ENCODE data around the gene GFY.

Gene GFY, protein sequence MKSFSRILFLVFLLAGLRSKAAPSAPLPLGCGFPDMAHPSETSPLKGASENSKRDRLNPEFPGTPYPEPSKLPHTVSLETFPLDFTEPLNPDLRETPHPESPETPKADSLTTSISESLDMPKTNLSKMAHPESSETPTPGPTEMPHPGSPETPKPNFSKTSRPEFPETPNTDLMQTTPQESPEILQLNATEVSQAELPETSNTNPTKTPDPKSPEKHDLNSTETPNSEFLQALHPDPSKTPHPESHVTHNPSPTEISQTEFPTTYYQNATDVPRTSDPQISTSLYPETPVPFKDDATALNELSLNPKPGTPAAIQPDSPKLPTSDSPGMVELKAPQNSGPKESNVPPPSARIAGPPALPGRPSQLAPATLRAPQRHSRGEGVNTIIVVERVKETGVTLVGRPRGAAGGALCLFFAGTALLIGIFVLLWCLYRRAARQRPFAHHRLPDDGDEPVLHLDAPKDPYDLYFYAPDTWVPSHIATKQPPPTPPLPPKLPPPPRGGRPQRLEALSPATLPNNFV

DNA sequence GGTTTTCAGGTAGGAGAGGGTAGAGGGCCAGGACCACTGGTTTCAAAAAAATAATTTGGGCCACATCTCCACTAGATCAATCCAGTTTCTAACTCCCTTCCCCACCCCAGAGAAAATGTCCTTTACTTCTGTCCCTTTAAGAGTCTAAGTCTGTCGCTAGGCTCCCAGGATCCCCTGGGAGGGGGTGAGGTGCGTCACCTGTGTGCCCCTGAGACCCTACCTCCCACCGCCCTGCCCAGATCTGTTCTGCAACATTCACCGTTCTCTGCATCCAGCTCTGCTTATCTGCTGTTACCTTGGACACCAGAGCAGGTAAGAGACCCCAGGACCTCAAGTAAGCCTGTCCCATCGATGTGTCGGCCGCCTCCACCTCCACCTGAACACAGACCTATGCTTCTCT lies at the start of gene GFY:
Gene GFY, plus strand, starts transcription at position 211 of the 400 bp plus-strand sequence. CDS start 1,043 bp downstream, outside the sequence.
- DNase-seq = no peak

DNA sequence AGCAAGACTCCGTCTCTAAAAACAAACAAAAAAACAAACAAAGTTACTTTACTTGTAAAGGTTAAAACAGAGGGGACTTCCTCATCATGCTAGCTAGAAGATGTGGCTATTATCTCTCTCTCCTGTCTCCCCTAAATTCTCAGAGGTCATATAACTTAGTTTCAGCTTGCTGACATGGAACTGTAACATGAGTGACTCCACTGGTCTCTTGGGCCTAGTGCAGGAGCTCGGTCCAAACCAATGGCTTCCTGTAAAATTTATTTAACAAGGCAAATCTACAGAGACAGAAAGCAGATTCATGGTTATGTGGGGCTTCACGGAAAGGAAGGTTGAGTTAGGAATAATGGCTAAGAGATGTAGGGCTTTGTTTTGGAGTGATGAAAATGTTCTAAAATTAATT lies 46.7 kb upstream of the GFY start:
- DNase-seq = no peak

DNA sequence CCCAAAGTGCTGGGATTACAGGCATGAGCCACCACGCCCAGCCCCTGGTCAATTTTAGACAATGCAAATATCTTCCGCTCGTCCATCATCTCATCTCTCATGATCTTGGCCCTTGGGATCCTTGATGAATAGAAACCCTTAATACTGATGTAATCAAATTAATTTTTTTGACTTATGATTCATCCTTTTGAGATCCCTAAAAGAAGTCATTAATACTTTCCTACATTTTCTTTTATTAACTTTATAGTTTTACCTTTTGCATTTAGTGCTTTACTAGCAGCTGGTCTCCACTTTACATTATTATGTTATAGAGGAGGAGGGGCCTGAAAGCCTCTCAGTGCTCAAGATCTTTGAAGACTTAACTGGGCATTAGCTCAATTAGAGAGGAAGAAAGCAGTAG lies 44.8 kb upstream of the GFY start:
- DNase-seq = no peak

DNA sequence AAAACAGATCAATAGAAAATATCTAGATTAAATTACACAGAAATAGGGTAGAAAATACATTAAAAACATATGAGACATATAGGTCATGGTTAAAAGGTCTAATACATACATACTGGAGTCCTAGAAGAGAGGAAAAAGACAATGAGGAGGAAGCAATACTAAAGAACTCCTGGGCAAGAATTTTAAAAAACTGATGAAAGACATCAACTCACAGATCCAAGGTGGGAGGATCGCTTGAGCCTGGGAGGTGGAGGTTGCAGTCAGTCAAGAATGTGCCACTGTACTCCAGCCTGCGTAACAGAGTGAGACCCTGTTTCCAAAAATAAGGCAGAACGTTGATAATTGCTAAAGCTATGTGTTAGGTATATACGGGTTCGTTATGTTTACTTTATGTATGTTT lies 42.5 kb upstream of the GFY start:
- DNase-seq = no peak

DNA sequence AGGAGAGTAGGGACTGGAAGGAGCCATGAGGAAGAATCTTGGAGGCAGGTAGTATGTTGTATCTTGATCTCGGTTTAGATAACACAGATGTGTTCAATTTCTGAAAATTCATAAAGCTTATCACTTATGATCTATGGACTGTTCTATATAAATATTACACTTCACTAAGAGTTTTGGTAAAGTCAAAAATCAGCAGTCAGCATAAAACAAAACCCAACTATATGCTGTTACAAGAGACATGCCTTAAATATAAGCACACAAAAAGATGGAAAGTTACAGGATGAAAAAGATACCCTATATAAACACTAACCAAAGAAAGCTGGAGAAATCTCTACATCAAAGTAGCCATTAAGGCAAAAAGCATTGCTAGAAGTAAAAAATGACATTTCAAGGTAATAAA lies 41.6 kb upstream of the GFY start:
- no peak for DNase-seq

DNA sequence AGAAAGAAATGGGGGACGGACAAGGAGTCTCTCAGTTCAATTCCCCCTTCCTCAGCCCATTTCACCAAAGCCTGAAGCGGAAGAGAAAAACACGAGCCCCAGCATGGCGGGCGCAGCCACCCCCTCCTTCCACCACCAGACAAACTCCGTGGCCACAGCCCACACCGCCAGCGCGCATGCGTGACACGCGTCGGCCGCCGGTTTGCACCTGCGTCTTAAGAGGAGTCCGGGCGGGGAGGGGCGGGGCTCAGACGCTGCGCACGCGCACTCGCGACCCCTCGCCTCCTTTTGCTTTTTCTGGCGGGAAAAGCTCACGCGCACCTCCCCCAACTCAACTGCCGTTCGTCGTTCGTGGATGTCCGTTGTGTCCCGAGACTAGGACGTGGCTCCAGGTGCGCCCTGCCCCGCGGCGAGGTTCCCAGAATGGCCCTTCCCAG lies 37.2 kb upstream of the GFY start, which contains the start of gene KASH5:
Gene KASH5, plus strand, starts transcription at position 314 of the 437 bp plus-strand sequence. CDS start 2,635 bp downstream, outside the sequence.
- DNase-seq = no peak

DNA sequence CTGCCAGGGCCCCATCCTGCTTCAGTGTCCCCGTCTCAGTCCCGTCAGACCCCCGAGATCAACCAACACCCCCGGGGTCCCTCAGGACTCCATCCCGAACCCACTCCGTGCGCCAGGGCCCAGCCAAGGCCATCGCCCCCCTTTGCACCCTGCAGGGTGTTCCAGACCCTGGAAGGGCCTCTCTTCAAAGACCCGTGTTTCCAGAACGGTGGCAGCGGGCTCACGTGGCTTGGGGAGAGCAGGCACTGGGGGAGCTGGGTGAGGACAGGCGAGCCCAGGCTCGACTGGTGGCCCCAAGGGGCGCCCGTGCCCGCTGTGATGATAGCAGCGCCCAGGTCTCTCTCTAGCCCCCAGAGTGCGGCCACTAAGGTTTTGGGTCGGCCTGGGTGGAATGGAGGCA lies 35.8 kb upstream of the GFY start:
- no peak for DNase-seq

DNA sequence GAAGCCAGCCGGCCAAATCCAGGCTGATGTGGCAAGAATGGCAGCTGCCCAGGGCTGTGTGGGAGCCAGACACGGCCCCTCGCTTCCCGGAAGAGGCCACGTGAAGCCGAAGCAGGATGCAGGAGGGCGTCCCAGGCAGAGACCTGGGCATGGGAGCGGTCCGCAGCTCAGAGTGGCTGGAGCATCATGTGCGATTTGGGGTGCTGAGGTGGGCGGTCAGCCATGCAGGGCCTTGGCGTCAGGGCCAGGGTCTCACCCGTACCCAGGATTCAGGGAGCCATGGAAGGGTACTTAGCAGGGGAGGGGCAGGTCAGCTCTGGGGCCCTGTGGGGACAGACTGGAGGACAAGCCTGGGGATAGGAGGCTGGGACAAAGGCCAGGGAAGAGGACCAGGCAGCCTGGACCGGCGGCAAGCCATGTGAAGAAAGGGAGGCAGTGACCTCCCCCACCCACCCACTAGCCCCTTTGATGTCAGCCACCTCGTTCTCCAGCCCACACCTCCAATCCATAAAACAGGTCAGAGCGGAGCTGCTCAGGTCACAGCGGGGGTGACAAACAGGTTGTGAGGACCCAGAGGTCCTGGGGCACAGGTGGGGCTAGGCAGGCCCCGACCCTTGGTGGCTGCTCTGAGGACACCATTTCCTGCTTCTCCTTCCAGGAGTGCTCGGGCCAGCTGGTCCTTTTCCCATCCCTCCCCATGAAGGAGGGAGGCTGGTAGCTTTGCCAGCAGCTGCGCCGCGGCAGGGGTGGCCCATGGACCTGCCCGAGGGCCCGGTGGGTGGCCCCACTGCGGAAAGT lies 34.9 kb upstream of the GFY start:
- DNase-seq = no peak

DNA sequence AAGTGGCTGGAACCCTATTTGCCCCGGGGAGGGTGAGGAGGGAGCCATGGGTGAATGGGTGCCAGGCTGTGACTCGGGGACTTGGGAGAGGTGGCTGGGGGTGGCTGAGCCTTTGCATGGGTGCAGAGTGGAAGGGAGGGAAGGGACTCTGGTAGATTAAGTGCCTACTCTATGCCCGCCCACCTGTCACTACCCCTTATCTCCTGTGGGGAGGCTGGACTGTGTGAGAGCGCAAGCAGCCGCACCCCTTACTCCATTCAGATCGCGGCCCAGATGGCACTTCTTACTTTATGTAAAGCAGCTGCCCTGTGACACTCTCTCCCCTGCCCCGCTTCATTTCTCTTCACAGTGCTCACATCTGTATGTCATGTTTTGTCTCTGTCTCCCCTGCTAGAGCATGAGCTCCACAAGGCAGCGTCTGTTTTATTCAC lies 34.2 kb upstream of the GFY start:
- DNase-seq = no peak

DNA sequence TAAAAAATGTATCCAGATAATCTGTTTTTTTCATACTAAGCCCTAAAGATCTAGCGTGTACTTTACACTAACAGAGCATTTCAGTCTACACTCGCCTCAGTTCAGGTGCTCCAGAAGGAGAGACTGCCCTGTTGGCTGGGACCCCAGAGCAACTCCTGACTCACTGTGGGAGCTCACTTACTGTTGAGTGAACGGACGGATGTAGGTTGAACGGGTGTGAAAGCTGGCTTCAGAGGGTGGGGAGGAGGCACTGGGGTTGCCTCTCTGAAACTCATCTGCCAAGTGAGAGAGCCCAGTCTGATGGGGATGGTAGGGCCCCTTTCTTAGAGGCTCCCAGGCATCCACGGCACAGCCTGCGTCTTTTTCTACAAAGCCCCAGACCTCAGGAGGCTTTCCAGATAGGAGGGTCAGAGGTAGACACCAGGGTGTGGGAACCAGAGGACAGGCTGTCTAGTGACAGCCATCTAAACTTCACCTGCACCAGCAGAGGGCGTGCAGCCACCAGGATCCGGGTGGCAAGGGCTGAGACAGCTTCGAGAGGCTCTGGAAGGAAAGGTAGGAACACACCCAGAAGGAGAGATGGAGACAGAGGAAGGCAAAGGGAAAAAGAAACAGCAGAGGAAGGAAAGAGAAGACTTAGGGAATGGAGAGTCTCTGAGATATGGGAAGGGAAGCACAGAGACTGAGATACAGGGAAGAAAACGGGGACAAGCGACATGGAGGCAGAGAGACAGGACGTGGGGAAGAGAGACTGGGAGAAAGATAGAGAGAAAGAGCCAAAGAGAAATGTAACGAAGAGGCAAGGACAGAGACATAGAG lies 33.4 kb upstream of the GFY start:
- peak; percentile 28 to 47 for DNase-seq

DNA sequence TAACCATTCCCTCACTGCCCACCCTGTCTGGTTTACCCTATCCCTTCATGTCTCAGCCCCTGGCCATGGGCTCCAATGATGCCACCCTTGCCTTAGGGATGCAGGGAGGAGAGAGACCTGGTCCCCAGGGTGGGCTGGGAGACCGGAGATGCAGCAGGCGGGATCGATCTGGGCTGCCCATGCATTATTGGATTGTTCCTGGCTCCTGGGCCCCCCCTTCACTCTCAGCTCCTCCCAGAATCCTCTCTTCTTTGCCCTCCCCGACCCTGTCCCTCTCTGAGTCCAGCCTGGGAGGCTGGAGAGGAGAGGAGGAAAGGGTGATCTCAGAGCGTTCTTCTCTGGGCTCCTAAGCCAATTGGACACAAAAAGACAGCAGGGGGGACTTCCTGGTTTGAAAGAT lies 31.3 kb upstream of the GFY start:
- no peak for DNase-seq

DNA sequence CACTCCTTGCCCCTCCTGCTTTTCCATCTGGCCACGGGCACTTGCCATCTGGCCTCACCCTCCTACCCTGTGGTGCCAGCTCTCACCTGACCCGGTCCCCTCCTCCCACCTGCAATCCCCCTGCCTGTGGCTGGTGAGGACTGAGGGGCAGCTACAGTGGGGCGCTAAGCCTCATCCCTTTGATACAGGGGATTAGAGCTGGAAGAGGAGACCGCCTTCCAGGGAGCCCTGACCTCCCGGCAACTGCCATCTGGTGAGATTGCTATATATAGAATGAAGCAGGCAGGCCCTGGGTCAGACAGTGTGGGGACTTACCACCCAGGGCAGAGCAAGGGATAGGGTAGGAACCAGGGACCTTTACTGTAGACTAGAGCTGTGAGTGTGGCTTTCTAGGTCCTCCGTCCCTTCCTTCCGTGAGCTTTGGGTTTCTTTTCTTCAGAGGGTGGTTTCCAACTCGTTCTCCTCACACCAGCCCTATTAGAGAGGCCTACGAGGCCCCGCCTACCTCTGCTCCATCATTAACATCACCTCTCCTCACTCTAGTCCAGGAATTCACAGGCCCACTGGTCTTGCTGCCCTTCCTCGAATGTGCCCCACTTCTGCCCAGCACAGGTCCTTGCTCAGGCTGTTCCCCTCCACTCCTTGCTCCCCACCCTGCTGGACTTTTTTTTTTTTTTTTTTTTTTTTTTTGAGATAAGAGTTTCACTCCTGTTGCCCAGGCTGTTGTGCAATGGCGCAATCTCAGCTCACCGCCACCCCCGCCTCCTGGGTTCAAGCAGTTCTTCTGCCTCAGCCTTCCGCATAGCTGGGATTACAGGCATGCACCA lies 29.4 kb upstream of the GFY start:
- DNase-seq = no peak

DNA sequence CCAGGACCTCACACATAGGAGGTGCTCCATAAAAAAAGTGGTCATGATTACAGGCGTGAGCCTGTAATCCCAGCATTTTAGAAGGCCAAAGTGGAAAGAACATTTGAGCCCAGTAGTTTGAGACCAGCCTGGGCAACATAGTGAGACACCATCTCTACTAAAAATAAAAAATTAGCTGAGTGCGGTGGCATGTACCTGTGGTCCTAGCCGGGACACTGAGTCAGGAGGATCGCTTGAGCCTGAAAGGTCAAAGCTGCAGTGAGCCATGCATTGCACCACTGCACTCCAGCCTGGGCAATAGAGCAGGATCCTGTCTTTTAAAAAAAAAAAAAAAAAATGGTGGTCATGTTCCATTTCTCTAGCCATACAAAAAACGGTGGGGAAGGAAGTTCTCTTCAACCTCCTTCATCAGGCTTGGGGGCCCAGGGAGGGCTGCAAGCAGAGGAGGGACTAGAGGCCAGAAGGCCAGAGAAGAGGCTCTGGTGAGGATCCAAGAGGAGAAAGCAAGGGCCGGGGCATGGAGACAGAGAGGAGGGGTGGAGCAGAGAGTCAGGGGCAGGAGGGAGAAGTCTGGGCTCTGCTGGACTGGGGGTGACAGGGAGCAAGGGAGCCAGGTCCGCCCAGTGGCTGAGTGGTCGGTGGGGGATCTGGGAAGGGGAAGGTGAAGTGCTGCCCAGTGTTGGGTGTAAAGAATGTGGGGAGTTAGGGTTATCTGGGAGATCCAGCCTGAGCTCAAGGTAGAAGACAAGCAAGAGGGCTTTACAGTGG lies 28.3 kb upstream of the GFY start:
- no peak for DNase-seq

DNA sequence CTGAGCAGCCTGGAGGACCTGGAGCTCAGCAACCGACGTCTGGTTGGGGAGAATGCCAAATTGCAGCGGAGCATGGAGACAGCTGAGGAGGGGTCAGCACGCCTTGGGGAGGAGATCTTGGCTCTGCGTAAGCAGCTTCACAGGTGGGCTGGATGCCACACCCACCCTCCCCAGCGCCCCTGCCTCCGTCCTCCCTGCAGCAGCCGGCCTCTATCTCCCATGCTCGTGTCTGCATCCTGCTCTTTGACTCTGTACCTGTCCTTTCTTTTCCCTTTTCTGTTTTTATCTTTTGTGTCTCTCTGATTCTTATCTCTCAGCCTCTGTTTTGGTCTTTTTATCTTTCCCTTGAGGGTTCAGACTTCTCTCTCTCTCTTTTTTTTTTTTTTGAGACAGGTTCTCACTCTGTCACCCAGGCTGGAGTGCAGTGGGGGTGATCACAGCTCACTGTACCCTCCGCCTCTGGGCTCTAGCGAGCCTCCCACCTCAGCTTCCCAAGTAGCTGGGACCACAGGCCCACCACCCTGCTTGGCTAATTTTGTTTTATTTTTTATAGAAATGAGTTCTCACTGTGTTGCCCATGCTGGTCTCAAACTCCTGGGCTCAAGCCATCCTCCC lies 27.1 kb upstream of the GFY start:
- no peak for DNase-seq

DNA sequence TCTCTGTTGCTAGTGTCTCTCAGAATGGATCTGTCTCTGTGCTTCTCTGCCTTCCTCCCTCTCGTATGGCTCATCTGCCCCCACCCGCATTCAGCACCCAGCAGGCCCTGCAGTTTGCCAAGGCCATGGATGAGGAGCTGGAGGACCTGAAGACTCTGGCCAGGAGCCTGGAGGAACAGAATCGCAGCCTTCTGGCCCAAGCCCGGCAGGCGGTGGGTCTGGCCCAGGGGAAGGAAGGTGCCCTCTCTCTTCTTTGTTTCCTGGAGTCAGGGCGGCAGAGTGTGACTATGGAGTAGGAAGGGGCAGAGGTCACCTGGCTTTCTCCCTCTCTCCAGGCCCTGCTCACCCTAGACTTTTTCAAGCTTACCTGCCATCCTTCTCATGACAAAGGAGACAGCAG lies 26.3 kb upstream of the GFY start:
- DNase-seq = no peak

DNA sequence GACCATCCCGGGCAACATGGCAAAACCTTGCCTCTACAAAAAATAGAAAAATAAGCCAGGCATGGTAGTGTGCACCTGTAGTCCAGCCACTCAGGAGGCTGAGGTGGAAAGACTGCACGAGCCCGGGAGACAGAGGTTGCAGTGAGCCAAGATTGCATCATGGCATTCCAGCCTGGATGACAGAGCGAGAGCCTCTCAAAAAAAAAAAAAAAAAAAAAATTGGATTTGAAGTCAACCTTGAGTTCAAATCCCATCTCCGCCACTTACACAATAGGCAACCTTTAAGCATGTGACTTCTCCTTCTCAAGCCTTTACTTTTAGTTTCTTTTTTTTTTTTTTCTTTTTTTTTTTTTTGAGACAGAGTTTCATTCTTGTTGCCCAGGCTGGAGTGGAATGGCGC lies 25.2 kb upstream of the GFY start:
- DNase-seq = no peak

DNA sequence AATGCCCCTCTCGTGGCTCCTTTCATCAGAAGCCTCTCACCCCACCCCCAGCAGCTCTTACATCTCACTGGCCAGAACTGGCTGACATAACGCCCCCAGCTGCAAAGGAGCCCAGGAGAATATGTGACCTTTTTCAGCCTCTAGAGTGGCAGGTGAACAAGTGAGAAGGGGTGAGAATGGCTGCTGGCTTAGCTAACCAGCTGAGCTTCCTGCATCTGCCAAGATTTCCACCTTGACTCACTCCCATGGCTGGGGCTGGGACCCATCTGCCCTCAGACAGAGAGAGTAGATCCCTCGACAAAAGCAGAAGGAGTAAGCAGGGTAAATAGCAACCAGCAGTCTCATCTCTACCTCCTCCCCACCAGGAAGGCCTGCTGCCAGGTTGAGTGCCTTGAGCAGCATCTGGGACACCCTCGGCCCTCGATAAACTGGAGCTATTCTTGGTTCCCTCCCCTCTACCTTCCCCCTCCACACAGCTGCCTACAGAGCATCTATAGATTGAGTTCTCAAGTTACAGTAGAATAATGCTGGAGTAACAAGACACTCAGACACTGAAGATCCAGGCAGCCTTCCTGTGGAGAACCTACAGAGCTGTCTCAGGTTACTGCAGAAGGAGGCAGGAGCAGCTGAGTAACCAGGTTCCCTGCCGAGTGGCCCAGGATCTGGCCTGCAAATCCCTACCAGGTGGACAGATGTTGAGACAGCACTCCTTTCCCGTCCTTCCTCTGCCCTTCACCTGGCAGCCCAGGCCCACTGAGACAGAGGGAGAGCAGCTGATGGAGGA lies 21.6 kb upstream of the GFY start:
- DNase-seq = no peak

DNA sequence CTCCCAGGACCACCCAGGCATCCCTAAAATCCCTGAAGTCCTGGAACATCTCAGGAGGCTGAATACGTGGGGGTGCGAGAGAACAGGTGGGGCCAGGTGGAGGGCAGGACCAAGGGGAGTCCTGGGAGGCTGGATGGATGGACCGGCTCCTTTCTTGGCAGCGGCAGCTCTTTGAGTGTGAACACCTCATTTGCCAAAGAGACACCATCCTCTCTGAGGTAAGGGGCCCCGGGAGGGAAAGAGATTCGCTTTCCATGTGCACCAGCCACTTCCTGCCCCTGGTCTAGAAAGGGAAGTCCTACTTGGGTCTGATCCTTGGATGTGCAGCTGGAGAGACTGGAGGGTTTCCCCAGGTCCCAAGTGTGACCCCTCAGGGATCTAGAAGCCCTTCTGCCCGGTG lies 18.1 kb upstream of the GFY start:
- DNase-seq = no peak

DNA sequence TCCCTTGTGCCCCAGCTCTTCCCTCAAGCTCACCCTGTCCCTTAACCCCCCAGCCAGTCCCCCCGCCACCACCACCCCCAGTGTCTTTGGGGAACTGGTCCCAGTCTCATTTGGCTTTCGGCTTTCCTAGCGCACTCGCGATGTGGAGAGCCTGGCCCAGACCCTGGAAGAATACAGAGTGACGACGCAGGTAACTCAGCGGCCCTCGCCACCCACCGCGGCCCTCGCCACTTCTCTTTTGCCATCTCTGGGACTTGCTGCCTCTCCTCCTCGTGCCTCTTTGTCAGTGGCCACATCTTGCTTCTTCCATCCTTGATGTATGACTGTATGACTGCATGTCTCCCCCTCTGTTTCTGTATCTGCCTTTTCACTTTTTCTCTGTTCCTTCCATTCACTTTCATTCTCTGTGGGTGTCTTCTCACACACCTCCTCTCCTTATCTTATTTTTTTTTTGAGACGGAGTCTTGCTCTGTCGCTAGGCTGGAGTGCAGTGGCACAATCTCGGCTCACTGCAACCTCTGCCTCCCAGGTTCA lies 17.6 kb upstream of the GFY start:
- DNase-seq = no peak
